Endothelial cell of umbilical vein (primary cell): Measurements from ENCODE around the gene CASP12. TPM values are rescaled to one million over a fixed set of nuclear protein-coding genes. Genes with fewer than 3 reads are reported as not detected.

ENCODE experiments used
- BruUV-seq: library from RNA; stranded (reverse); fragments of 400-500 nt; replicated peaks from 2 replicates; lab custom pipeline; 2021; lab: Mats Ljungman, UMichigan
- CTCF ChIA-PET: fragments of 300-600, 350-600 bp; sonication (Branson Sonifier 250); formaldehyde crosslinking; loops from one replicate; lab custom pipeline; 2021; ENCODE audit warnings: antibody characterized with exemption, inconsistent platforms; lab: Charles Lee
- POLR2A ChIA-PET: fragments of 300-600, 350-600 bp; sonication (Branson Sonifier 250); formaldehyde crosslinking; loops from one replicate; lab custom pipeline; 2021; ENCODE audit warnings: antibody characterized with exemption, inconsistent platforms; lab: Charles Lee
- DNase-seq: peaks from one replicate; pipeline ENCODE4 v3.0.0-alpha.2; 2011; ENCODE audit warnings: low read depth, low spot score
- FAIRE-seq: peaks from 2 replicates; lab custom pipeline; 2011; peaks lifted over from hg19 to GRCh38; lab: Jason Lieb, UNC
- H2AFZ ChIP-seq: 2 replicates; pipeline ENCODE4 v1.6.0; 2012; ENCODE audit warnings: low read depth, low read length, control low read depth, inconsistent platforms
- H3K27ac ChIP-seq: 2 replicates; pipeline ENCODE4 v1.5.1; 2011; ENCODE audit warnings: low read depth, mild to moderate bottlenecking, control low read depth, low read length, moderate library complexity; ENCODE audit not compliant: insufficient read depth
- H3K27me3 ChIP-seq, 2 experiments: 2 replicates each; pipeline versions ENCODE4 v1.6.0 to v1.6.1; 2011; ENCODE audit warnings: low read length in 2 of 2, mixed read lengths in 1 of 2; ENCODE audit not compliant: control insufficient read depth in 2 of 2, insufficient read depth in 2 of 2
- H3K36me3 ChIP-seq, 2 experiments: 2 replicates in 1 of 2; 3 replicates in 1 of 2; pipeline ENCODE4 v1.5.1; 2011; ENCODE audit warnings: low read length in 2 of 2, mild to moderate bottlenecking in 1 of 2, moderate library complexity in 1 of 2; ENCODE audit not compliant: control insufficient read depth in 2 of 2, insufficient read depth in 2 of 2; ENCODE audit errors: extremely low read depth in 1 of 2
- H3K4me1 ChIP-seq: 3 replicates; pipeline ENCODE4 v1.5.1; 2011; ENCODE audit warnings: mild to moderate bottlenecking, low read length; ENCODE audit not compliant: control insufficient read depth, insufficient read depth; ENCODE audit errors: extremely low read depth
- H3K4me2 ChIP-seq: 2 replicates; pipeline ENCODE4 v1.6.1; 2011; ENCODE audit warnings: low read length, control low read depth, mixed read lengths; ENCODE audit not compliant: insufficient read depth
- H3K4me3 ChIP-seq, 3 experiments: fragments of 200-600 bp in 1 of 3; sonication (generic), shearing (Covaris generic) in 1 of 3; replicated peaks in 1 of 3; 2 replicates each; pipeline ENCODE4 v1.5.1; 2011 to 2016; ENCODE audit warnings: control low read depth in 3 of 3, low read length in 3 of 3, mild to moderate bottlenecking in 2 of 3, inconsistent platforms in 1 of 3, low read depth in 1 of 3, moderate library complexity in 1 of 3; ENCODE audit not compliant: insufficient read depth in 1 of 3
- H3K79me2 ChIP-seq: 2 replicates; pipeline ENCODE4 v1.6.0; 2012; ENCODE audit warnings: low read length, inconsistent platforms; ENCODE audit not compliant: control insufficient read depth, insufficient read depth
- H3K9ac ChIP-seq: replicated peaks from 2 replicates; pipeline ENCODE3; 2011; ENCODE audit warnings: low read length, control low read depth; ENCODE audit not compliant: insufficient read depth; ENCODE audit errors: extremely low read depth
- H3K9me1 ChIP-seq: replicated peaks from 3 replicates; pipeline ENCODE4 v1.6.0; 2011; ENCODE audit warnings: mild to moderate bottlenecking, low read length; ENCODE audit not compliant: control insufficient read depth, insufficient read depth; ENCODE audit errors: extremely low read depth
- H3K9me3 ChIP-seq: replicated peaks from 2 replicates; pipeline ENCODE4 v1.5.1; 2012; ENCODE audit warnings: low read length, inconsistent platforms; ENCODE audit not compliant: control insufficient read depth, insufficient read depth
- H4K20me1 ChIP-seq: replicated peaks from 2 replicates; pipeline ENCODE3; 2011; ENCODE audit warnings: mild to moderate bottlenecking, low read length; ENCODE audit not compliant: control insufficient read depth, insufficient read depth; ENCODE audit errors: extremely low read depth
- CTCF ChIP-seq, 2 donors: IDR thresholded peaks; 1 replicate in 1 of 2; 2 replicates in 1 of 2; pipeline ENCODE4 v1.5.1; 2011; ENCODE audit warnings: low read length in 2 of 2, mild to moderate bottlenecking in 2 of 2, moderate library complexity in 2 of 2, control low read depth in 1 of 2, inconsistent platforms in 1 of 2, low read depth in 1 of 2; ENCODE audit not compliant: insufficient read depth in 1 of 2; ENCODE audit errors: extremely low read depth in 1 of 2
- EZH2 ChIP-seq: IDR thresholded peaks from 2 replicates; pipeline ENCODE4 v1.6.1; 2012; ENCODE audit warnings: borderline replicate concordance, low read depth, mild to moderate bottlenecking, moderate library complexity, low read length, inconsistent platforms; ENCODE audit not compliant: severe bottlenecking
- FOS ChIP-seq: IDR thresholded peaks from 2 replicates; pipeline ENCODE4 v1.6.1; 2011; ENCODE audit warnings: mild to moderate bottlenecking, low read length, moderate library complexity, borderline replicate concordance; ENCODE audit not compliant: insufficient read depth
- GATA2 ChIP-seq: IDR thresholded peaks from 2 replicates; pipeline ENCODE4 v1.7.0; 2011; ENCODE audit warnings: low read depth, mild to moderate bottlenecking, moderate library complexity, mixed read lengths, low read length; ENCODE audit not compliant: insufficient read length, insufficient read depth
- JUN ChIP-seq: IDR thresholded peaks from 2 replicates; pipeline ENCODE4 v1.6.1; 2011; ENCODE audit warnings: borderline replicate concordance, low read depth; ENCODE audit not compliant: insufficient read length, insufficient read depth
- MYC ChIP-seq: IDR thresholded peaks from one replicate; pipeline ENCODE4 v1.6.1; 2011; ENCODE audit warnings: mild to moderate bottlenecking, low read depth, low read length
- POLR2A ChIP-seq: IDR thresholded peaks from 2 replicates; pipeline ENCODE4 v1.6.1; 2012; ENCODE audit warnings: low read depth, mild to moderate bottlenecking, control low read depth, low read length
- POLR2AphosphoS5 ChIP-seq: IDR thresholded peaks from 2 replicates; pipeline ENCODE4 v1.6.1; 2012; ENCODE audit warnings: low read depth, mild to moderate bottlenecking, control low read depth, low read length, moderate library complexity; ENCODE audit not compliant: insufficient read depth
- dilution Hi-C: fragments of 300-500 bp; cut with MboI; formaldehyde crosslinking; loops from one replicate; pipeline ENCODE4 v1.15.0; 2019; ENCODE audit warnings: low sequenced_read_pairs; ENCODE audit not compliant: extremely low pct_ligation_motif_present
- intact Hi-C: fragments of 100-400 bp; cut with micrococcal nuclease; formaldehyde crosslinking; loops from one replicate; pipeline ENCODE4 v1.10.0; 2022
- polyA plus RNA-seq, 4 experiments: library from polyadenylated mRNA; depleted of rRNA in 3 of 4; stranded (reverse) in 3 of 4; unstranded in 1 of 4; fragments of >200 nt; gene quantifications; 2 replicates each; pipeline versions ENCODE4 v1.2.1 to v1.2.3, GENCODE V29; 2011 to 2012; ENCODE audit warnings: missing spikeins in 1 of 4
- total RNA-seq: library from RNA; stranded (reverse); gene quantifications from 2 replicates; pipeline ENCODE4 v1.2.3, GENCODE V29; 2021
- TF ChIP-seq, protein P1 (sequence below): IDR thresholded peaks from 2 replicates; pipeline ENCODE4 v1.6.1; 2011; ENCODE audit not compliant: insufficient read depth, insufficient read length

CASP12 gene
- total and polyA plus RNA-seq, 2 donors (not counting 3 experiments of a cell fraction or from before 2014, with no cell fraction given) = 1.4 to 3.9 TPM

DNA sequence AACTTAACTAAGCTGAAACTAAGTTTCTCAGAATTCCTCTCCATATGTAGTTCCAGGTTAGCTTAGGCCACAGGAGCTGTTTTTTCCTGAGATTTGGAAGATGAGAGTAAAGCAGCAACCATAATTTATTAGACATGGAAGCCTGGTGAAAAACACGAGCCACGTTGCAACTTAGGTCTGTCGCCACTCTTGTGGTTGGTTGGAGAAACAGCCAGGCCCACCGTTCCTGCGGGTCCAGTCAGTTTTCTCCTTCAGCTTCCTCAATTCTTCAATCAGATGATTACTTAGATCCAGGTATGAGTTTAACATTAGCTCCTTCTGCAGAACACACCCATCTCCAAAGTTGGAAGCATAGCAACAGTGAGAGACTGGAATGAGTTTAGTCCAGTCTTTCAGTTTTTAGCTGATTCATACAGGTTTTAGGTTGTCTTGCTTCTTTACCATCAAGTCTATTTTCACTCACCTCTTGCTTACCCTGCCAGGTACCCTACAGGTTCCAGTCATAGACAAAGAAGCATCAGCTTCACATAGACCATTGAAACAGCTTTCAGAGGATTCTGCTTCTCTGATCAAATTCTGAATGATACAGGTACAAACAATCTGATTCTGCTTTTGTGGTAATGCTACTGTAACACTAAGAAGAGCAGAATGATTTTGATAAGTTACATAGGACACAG is 18.6 kb downstream of the CASP12 start:
- no peaks in the 10 kb centered on the region for H4K20me1 ChIP-seq
- H3K9me1 ChIP-seq = no peaks in the 10 kb centered on the region
- ChIA-PET CTCF (interaction anchor here (0.5 to 1.5 kb wide), 2 partner anchors 9 to 13 kb away, joined by 3 to 5 read pairs; no protein-coding TSS in a partner anchor), POLR2A (no interaction called here)
- DNase-seq (no peak), FAIRE-seq (no peak)
- no peaks in the 10 kb centered on the region for H3K9me3 ChIP-seq
- no peak for TF ChIP-seq GATA2
- TF ChIP-seq, protein P1, sequence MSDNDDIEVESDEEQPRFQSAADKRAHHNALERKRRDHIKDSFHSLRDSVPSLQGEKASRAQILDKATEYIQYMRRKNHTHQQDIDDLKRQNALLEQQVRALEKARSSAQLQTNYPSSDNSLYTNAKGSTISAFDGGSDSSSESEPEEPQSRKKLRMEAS = no peak
- TF ChIP-seq POLR2A = no peak
- TF ChIP-seq CTCF (IDR thresholded peaks at IDR 0.05; ENCODE audit: extremely low read depth in 1 of 2, insufficient read depth in 1 of 2, low read depth in 1 of 2, low read length in 2 of 2) = no peak
- TF ChIP-seq JUN = no peak
- TF ChIP-seq EZH2 = no peak
- no peak for TF ChIP-seq FOS
- no peak for TF ChIP-seq POLR2AphosphoS5
- no peak for TF ChIP-seq MYC
- H3K79me2 ChIP-seq = no peaks in the 10 kb centered on the region
- BruUV-seq = no TSS peak
- H3K4me2 ChIP-seq = no peak overlapping the region
- H2AFZ ChIP-seq = no peak overlapping the region
- peaks cover 0 to 1% of the 10 kb centered on the region in 2 experiments for H3K36me3 ChIP-seq
- H3K27me3 ChIP-seq = no peaks in the 10 kb centered on the region
- dilution Hi-C loops (no loop called here), intact Hi-C loops (no loop called here)
- no peak overlapping the region for H3K4me3 ChIP-seq
- H3K9ac ChIP-seq = no peak overlapping the region
- H3K27ac ChIP-seq = no peak overlapping the region
- no peaks in the 10 kb centered on the region for H3K4me1 ChIP-seq
